ENCODE results near the gene SMIM28.
"Not testable (repeated sequence)": the region's sequence is repeated elsewhere in the genome, so short reads cannot be mapped to it uniquely, and the experiment has no call there.

SMIM28 gene

DNA sequence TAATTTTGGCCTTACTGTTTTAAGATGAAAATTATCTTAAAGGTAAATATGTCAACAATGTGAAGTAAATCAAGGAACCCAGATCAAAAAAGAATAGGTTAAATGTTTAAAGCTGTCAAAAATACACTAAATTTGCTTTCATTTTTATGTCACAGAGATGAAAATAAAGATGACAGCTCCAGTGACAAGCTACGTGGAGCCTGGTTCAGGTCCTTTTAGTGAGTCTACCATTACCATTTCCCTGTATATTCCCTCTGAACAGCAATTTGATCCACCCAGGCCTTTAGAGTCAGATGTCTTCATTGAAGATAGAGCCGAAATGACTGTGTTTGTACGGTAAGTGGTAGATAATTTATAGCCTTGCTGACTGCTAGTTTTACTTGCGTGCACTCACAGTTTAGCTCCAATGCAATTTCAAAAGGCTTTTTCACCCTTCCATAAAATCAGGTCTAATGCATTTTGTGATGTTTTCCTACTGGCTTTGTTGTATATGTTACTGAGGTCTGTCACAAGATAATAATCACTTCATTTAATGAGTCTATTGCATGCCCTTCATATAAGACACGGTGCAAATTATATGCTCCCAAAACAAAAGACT is 28.2 kb downstream of the SMIM28 start:
- no peak for DNase-seq (ENCODE audit: low read depth)

DNA sequence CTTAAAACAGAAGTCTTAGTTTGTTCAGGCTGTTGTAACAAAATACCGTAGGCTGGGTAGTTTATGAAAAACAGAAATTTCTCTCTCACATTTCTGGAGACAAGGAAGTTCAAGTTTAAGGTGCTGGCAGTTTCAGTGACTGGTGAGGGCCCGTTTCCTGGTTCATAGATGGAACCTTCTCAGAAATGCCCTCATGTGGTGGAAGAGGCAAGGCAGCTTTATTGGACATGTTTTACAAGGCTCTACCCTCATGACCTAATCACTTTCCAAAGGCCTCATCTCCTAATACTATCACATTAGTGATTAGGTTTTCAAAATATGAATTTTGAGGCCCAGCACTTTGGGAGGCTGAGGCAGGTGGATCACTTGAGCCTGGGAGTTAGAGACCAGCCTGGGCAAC is 28.7 kb downstream of the SMIM28 start:
- DNase-seq (ENCODE audit: low read depth), result no peak

DNA sequence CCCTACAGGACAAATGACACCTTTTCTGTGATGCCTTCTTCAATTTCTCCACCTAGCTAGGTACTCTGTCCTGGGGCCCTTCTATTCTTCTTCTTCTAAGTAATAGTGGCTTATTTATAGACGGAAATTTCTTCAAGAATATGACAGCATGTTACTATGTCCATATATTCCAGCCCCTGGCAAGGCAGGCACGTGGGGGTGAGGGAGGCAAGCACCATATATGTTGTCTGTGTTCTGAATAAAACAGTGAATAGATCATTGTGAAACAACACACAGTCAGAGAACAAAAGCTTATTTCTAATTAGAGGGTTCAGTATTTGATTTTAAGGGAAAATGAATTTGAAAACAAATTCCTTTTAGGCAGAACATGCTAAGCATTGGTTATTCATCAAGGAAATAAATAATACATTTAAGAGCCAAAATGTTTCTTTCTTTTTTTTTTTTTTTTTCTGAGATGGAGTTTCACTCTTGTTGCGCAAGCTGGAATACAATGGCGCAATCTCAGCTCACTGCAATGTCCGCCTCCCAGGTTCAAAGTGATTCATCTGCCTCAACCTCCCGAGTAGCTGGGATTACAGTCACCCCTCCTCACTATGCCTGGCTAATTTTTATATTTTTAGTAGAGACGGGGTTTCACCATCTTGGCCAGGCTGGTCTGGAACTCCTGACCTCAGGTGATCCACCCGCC is 32.5 kb downstream of the SMIM28 start:
- peak; percentile 90 for DNase-seq (ENCODE audit: low read depth)

DNA sequence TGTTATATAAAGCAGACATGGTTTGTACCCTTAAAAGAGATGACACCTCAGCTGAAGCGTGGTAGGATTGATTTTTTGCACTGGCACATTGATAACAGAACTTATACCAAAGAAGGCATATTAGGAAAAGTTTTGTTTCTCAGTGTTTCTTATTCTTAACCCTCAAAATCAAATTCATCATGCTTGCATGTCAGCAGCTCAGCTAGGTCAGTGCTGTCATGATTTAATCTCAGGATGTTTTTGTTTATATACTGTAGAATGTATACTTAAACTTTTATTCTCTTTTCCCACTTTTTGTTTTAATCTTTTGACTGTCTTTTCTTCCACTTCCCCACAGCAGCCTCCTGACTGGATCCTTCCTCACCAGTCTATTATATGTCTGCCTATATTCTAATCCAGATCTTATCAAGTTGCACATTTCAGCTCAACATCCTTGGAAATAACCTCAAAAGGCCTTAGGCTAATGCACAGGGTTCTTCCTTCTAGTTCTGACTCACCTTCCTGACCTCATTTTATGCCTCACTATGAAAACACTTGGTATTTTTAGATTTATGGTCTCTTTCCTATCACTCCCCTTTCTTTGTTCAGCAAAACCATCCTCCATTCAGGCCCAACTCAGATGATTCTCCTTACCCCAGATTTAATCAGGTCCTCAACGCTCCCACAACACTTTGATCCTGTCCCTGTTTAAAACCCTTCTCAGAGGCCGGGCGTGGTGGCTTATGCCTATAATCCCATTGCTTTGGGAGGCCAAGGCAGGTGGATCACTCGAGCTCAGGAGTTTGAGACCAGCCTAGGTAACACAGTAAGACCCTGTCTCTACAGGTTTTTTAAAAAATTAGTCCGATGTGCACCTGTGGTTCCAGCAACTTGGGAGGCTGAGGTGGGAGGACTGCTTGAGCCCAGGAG is 33.5 kb downstream of the SMIM28 start:
- DNase-seq (ENCODE audit: low read depth), result peak; percentile 94

DNA sequence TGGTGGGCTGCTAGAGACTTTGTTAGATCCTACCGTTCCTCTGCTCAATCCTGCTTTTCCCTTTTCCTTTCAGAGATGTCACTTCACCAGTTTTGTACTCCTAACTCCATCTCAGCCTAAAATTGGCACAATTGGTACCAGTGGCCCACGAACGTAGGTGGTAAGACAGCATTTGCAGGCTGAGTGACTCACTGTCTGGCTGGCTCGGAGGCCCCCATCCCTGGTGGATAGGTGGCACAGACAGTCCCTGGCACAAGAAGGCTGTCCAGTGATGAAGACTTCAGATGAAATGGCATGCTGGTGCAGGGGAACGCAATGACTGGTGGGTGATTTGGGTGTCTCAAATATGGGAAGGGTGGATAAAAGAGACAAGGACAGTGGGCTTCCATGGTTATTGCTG is 37.4 kb downstream of the SMIM28 start:
- DNase-seq (ENCODE audit: low read depth), result no peak

DNA sequence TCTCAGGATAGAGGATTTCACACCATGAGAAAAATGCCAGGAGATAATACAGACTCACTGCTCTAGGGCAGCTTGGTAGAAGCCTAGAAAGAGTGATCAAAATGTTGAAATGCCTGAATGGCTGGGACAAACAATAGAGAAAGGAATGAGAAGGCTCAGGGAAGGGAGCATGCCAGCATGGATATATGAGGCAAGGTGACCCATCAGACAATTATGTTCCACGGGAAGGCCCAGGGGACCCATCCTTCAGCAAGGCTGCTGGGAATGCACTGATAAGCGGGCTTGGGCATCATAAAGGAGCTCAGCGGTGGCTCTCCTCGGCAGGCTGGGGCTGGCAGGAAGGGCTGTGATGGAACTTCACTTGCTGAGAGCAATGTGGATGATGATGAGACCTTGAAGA is 38.5 kb downstream of the SMIM28 start:
- no peak for DNase-seq (ENCODE audit: low read depth)

DNA sequence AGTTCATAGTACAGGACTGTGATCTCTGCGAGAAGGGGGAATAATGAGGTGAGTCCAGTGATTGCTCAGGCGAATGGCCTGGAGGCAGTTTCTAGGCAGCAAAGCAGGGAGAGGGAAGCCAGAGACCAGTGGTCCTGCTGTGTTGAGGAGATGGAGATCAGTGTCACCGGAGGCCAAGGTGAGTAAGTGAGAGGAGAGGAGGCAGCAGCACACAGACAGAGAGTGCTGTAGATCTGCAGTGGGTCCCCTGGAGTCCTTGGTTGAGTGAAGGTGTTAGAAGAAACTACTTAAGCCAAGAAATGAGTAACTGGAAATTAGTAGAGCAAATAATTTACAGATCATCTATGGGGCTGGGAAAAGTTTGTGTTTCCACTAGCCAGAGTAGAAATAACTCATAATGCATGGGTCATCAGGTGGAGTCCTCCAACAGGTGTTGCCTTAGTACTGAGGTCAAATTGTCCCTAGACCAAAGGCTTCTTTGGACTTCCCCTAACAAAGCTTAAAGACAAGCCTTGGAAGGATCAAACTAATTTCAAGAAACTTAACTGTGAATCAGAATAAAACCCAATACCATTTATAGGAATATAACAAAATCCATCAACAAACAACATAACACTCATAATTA is 39.9 kb downstream of the SMIM28 start:
- DNase-seq (ENCODE audit: low read depth), result no peak

DNA sequence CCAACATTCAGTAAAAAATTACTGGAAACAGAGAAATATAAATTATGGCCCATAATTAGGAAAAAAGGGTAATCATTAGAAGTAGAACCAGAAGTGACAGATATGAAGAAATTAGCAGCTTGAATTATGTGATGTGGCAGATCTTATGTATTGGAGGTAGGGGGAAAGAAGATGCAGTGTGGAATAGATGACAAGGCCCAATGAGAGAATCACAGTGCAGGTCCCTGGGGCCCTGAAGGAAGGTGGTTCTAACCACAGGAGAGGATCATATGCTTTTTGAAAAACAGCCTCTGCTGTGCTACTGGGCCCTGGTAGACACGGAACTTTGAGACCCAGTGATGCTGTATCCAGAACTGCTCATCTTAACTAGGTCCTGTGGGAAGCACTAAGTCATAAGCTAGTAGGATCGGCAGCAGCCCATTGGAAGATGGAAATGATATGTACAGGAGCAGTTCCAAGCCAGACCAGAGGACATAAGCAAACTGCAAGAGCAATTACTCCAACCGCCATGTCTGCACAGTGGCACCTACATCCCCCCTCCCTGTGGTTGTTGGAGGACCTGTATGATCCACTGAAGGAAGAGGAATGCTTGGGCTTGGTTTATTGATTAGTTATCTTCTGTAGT is 40.5 kb downstream of the SMIM28 start:
- DNase-seq (ENCODE audit: low read depth), result no peak

DNA sequence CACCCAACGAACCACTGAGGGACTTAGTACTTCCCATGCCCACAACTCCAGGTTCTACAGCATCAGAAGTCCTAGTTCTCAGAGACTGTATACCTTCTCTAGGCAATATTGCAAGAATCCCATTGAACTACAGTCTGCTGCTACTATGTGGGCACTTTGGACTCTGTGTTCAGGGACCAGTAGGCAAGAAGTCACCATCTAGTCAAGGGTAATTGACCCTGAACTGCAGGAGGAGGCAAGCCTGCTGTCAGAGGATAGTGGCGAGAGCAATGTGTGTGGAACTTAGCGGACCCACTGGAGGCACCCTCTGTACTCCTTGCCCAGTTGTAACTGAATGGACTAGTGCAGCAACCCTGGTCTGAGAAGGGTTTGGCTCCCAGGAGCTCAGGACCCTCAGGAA is 42.1 kb downstream of the SMIM28 start:
- DNase-seq (ENCODE audit: low read depth), result no peak

DNA sequence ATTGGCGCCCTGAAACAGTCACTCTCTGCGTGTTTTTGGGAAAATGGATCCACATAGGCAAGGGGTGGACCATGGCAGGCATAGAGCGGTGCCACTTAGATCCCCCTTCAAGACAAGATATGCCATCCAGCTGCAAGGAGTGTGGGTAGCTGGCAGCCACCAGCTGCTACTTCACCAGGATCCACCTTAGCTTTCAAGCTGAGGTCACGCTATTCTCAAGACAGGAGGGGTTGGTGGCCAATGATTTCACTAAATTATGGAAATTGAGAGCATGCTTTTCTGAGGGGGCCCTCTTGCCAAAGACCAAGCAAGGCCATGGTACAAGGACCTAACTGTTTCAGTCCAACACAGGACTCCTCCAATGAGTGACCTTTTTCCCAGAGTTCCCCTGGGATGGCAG is 42.7 kb downstream of the SMIM28 start:
- DNase-seq (ENCODE audit: low read depth), result no peak

DNA sequence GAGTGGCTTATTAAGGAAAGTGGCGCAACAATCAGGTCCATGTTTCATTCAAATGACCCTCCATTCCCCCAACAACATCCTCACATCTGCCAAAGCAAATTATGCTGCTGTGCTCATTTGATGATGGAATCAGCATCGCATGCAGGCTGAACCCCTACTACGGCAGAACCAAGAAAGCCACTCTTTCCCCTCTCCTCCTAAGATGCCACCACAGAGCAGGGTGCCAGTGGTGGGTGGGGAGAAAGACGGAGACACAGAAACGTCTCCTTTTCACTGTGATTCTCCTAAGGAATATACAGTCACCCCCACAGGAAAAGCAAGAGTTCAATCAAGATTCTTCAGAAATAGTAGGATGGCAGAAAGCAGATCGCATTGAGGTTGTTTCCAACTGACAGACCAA is 43.4 kb downstream of the SMIM28 start:
- DNase-seq (ENCODE audit: low read depth), result no peak

DNA sequence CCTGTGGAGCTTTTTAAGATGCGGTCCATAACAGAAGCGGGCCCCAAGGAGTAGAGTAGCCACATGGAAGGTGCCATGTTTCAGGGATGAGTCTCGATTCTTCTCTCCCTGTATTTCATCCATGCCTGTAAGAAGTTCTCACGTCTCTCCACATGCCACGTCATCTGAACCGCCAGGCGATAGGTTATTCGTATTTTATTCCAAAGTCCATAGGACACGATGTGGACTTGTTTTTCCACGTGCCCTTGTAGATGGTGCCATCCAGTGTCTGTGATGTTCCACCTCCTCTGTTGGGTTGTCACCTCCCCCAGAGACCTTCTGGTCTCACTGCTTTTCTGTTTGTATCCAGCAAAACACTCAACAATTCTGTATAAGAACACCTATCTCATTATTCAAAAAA is 43.9 kb downstream of the SMIM28 start:
- DNase-seq (ENCODE audit: low read depth), result no peak

DNA sequence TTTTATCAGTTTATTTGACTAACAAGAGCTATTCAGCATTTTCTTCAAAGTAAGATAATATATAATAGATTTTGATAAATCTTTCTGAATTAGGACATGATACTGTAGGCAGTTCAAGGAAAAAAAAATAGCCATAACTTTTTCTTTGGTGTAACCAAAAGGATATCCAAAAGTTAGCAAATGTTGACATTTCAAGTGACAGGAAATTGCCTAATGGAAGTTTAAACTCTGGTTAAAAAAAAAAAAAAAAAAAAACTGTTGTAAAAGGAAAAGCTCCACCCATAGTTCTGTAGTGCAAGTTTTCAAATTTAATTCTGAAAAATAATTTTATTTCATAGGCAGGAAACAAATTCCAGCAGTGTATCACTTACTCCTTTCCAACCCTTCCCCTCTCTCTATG is 45.2 kb downstream of the SMIM28 start:
- DNase-seq (ENCODE audit: low read depth), result no peak

DNA sequence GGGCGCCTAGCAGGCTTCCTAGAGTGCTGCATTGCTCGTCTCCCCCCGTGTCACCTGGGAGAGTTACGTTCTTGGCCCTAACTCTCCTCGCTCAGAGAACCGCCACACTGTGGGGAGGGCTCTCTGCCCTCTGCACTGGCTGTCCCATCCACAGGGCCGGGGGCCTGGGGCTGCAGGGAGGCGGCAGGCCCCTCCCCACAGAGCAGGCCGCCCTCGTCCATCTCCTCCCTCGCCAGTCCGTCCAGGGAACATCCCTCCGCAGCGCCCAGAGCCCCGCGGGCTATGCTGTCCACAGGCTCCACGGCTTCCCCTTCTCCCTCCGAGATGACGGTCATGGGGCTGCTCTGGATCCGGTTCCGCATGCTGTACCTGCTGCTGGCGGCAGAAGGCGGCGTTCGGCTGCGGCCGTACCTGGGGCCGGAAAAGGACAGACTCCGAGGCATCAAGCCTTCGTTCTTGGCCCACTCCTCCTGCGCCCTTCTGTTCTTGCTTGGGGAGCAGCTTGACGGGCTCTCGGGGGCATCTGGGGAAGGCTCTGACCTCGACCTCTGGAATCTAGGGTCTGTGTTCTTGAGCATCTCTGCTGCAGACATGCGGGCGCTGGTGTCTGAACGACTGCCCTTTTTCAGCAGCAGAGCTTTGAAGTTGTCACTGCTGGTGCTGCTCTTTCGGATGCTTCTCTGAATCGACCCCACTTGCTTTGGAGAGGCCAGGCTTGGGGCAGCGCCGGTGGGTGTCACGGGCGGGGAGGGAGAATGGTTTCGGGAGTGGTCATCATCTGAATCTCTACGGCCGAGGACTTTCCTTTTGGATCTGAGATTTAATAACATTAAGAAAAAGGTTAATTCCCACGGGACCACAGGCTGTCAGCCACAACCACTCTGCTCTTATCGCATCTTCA is 46.5 kb downstream of the SMIM28 start:
- no peak for DNase-seq (ENCODE audit: low read depth)

DNA sequence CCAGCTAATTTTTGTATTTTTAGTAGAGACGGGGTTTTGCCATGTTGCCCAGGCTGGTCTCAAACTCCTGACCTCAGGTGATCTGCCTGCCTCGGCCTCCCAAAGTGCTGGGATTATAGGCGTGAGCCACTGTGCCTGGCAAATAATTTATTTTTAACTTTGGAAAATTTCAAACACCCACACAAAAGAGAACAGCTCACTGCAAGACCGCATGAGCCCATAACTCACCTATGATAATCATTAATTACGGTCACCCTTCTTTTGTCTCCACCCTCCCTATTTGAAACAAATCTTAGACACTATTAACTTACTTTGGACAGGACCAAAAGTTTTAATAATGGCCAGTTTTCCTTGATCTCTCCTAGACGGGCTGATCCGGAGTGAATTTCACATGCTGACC is 47.6 kb downstream of the SMIM28 start:
- not testable (repeated sequence) for DNase-seq (ENCODE audit: low read depth)

DNA sequence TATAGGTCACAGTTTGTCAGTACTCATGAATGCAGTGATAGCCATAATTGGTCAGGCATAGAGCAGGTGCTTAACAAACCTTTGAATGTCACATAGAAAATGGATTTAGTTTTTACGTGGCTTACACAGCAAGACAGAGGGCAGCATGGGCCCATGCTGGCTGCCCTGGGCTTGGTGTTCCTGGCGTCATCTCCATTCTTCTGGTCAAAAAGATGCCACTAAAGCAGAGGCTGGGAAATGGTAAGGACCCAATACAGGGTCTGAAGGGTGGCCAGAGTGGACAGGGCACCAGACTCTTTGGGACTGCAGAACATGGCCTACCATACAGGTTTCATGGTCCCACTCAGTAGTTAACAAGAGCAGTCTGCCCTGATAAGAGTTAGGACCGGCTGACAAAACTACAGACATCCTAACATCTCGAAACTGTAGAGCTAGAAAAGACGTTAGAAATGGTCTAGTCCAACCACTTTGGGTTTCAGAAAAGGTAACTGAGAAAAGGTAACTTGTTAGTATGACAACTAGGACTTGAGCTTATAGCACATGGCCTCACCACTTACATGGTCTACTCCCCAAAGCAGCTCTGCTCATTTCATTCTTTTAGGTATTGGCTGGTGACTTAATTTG is 48.9 kb downstream of the SMIM28 start:
- DNase-seq (ENCODE audit: low read depth), result no peak

DNA sequence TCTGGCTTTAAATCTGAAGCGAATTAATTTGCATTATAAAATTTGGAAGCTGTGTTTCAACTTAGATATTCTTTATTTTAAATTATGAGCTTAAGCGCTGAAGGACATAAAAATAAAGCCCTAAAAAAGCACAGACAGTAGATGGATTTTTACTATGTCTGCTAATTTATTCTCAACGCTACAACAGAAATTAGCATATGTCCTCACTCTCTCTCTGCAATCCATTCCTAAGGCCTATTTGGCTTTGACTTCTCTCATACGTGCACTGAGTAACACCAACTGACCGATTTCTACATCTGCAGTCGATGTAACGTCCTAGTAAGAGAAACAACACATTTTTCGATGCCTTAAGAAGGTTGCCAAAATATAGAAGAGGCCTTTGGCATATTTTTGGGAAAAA is 50.0 kb downstream of the SMIM28 start:
- DNase-seq (ENCODE audit: low read depth), result no peak

DNA sequence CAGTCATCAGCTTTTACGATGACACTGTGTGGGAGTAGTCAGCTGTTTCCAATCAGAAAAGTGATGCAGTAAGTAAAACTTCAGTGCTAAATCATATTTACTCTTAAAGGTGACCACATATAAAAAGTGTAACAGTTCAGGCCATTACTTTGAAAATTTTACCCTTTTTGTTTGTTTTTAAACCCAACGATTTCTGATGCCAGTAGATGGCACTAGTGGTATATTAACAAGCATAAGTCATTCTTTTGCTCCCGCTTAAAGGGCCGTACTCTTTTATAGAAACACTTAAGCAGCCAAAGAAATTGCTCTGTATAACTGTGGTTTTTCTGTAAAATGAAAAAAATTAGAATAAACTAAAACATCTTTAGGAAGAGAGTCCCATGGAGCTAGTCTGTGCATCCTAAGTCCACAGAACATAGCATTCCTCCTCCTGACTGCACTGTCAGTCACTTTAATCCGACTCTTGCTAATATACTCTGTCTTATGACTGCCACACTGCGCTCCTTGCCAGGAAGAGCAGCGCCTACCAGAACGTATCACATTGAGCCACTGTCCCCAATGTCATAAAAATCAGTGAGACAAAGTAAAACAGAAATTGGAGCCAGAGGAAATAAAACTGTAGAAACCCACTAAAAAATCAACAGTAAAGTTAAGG is 51.4 kb downstream of the SMIM28 start:
- peak; percentile 62 for DNase-seq (ENCODE audit: low read depth)

DNA sequence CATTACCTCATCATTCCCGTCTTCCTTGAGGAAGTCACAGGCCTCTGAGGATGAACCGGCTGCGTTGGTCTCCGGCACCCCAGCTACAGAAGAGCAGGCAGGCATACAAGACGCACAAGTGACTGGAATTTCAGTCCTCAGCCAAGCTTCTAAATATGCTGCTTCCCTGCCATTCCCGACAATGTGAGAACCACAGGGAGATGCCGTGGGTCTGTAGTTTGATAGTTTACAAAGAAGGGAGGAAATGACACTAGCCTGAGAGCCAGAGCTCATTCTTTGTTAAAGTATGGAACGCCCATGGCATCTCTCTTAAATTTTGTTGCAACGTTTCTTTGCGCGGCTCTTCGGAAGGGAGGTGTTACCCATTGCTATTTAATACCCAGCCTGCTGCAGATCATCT is 52.1 kb downstream of the SMIM28 start:
- DNase-seq (ENCODE audit: low read depth), result no peak

Data from amniotic epithelial cell (primary cell).